IPS DF 4.7 (cell line): Measurements from ENCODE around the gene CBLB.
"Not testable (repeated sequence)": the region's sequence is repeated elsewhere in the genome, so short reads cannot be mapped to it uniquely, and the experiment has no call there.

Source experiments
- DNase-seq: peaks from one replicate; pipeline ENCODE4 v3.0.0-alpha.2; 2013; ENCODE audit warnings: low spot score; ENCODE audit errors: extremely low read depth

The CBLB gene

DNA sequence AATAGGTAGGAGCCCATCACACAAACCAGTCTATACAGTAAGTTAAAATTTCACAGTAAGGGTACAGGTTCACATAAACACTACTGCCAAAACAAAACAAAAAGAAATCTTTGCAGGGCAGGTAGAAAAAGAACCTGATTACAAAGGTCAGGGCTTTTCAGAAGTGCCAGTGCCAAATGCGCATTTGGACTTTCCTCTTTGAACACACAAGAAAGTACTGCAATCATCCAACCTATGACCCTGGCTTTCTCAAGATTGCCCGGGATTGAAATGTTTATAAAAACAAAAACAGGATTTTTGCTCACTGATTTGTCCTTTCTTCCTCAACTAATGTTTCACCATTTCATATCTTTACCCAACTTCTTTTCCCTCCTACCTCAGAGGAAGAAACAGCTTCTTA, 47.4 kb downstream of the CBLB start:
- DNase-seq, result no peak

DNA sequence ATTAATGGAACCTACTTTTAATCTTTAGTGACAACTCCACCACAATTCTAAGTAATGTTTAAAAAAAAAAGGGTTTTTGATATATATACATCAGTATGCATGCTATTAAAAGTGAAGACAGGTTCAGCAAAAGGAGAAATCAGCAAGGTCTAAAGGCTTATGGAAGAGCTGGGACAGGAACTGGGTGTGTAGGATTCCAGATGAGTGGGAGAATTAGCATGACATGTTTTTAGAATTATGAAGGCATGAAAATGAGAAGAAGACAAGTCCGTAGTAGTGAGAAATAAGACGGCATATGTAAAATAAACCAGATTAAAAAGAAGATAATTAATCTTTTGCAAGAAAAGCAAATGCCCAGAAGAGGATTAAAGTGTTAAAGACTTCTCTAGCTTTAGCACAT, 52.0 kb downstream of the CBLB start:
- no peak for DNase-seq

DNA sequence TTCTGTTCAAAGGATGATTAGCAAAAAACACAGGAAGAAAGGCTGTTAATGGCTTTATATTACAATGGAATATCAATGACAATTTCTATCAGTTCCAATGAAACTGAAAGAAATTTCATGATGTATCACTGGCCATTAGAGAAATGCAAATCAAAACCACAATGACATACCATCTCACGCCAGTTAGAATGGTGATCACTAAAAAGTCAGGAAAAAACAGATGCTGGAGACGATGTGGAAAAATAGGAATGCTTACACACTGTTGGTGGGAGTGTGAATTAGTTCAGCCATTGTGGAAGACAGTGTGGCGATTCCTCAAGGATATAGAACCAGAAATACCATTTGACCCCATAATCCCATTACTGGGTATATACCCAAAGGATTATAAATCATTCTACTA, 53.5 kb downstream of the CBLB start:
- not testable (repeated sequence) for DNase-seq

DNA sequence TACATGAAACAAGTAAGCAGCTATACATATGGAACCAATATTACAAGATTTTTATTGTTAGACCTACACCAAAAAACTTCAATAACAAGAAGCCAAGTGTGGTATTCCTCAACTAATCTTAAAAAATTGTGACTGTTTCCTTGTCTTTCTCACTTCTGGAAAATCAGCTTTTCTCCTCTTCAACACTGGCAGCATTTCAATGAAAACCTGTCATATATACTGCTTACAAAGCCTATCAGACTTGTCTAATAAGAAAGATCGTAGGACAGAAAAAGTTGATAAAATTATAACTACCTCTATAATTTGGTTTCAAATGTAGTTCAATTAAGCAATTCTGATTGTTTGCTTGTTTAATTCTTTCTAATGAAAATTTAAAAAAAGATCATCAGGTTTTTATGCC, 55.1 kb downstream of the CBLB start:
- DNase-seq, result no peak

DNA sequence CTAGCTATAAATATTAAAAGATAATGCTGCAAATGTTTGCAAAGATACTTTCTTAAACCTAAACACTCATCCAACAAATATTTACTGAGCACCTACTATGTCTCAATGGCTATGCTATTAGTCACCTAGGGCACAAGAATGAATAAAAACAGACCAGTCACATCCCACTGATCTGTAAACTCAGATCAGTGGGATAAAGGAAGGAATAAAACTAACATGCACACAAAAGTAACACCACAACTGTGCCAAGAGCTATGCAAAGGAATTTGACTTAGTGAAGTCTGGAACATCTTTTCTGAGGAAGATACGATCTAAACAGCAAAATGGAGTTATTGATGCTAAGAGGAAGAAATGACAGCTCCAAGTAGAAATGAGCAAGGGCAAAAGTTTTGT, 56.6 kb downstream of the CBLB start:
- DNase-seq, result no peak

DNA sequence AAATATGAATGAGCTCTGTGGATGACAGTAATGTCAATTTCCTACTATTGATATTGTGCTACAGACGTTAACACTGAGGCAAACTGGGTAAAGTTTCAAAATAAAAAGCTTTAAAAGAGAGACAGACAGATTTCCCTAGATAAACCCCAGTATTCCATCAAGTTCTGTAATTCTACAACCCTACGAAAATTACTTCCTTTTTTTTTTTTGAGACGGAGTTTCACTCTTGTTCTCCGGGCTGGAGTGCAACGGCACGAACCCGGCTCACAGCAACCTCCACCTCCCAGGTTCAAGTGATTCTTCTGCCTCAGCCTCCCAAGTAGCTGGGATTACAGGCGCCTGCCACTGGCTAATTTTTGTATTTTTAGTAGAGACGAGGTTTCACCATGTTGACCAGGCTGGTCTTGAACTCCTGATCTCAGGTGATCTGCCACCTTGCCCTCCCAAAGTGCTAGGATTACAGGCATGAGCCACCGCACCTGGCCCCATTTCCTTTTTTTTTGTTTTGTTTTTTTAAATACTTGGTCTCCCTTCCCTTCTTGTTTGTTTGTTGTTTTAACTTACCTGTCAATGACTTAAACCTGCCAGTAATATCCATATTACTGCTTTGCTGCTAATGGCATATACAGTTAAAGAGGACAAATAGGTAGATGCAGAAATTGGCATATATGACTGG, 57.2 kb downstream of the CBLB start:
- no peak for DNase-seq

DNA sequence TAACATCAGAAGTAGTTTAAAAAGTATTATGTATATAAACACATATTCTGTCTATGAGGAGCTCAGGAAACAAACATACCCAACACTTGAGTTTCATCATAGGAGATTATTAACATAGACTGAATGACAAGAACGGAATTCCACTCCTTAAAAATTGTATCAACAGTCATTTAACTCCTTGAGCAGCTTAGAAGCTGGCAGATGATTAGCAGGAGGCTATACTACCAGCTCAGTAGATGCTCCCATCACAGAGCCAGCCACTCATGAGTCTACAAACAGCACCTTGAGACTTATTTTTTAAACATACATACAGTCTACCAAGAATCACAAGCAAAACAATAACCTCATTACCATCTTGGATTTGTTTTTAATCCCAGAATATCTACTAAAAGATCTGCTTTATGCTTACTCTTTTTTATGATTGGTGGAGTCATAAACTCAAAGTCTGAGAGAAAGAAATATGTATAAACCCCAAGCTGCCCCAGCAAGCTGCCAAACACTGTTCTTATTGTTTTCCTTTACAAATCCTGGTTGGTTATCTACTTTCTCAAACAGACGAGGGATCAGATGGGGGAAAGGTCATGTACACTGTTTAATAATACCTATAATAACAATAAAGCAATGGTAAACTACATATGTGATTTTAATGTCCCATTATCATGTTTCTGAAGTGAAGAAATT, 59.5 kb downstream of the CBLB start:
- no peak for DNase-seq

DNA sequence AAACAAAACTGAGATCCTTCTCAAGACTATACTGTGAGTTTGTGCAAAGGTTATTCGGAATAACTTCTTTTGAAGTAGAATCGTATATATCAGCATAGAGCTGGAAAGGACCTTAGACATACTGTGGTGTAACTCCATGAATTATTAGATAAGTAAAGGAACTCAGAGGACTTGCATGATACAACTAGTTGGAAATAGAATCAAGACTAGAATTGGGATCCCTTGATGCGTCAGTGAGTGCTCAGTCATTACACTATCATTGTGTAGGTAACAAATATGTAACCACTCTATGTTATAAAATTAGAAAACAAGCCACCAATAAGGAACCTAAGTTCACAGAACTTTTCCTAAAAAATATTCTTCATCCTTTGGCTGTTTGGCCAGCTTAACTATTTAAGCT, 61.1 kb downstream of the CBLB start:
- DNase-seq, result no peak

DNA sequence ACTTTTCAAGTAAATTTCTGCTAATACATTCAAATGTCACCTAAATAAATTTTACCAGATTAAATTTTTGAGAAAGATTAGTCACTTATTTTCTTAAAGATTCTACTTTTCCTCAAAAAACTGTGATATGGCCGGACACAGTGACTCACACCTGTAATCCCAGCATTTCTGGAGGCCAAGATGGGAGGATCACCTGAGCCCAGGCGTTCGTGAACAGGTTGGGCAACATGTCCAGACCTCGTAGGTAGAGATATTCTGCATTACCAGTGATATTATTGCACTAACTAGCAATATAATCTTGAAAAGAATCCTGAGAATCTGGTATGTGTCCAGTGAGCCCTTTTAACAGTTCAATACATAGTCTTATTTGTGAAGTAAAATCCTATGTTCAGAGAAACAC, 61.7 kb downstream of the CBLB start:
- DNase-seq, result no peak

DNA sequence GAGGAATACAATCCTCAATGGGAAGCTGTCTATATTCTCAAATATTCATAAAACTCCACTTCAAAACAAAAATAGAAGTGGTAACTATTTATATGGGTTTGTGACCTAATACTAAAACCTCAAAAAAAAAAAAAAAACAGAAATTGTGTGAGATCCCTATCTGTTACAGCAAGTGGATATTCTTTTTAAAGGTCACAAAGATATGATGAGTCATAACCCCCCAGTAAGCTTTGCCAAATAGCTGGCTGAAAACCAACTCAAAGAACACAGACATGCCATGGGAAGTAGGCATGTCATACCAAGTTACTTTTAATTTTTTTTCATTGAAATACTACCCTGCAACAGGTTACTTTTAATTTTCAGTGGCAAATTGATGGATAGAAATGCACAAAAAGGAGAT, 62.5 kb downstream of the CBLB start:
- DNase-seq, result no peak

DNA sequence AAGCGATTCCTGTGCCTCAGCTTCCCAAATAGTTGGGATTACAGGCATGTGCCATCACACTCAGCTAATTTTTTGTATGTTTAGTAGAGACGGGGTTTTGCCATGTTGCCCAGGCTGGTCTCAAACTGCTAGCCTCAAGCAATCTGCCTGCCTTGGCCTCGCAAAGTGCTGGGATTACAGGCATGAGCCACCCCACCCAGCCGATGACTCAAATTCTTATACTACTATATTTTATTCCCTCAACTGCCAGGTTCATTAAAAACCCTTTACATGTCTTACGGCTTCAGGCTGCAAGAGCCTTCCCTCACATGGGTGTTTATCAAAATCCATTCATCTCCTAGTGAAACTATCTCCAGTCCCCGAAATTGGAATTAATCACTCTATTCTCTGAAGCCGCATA, 63.4 kb downstream of the CBLB start:
- no peak for DNase-seq

DNA sequence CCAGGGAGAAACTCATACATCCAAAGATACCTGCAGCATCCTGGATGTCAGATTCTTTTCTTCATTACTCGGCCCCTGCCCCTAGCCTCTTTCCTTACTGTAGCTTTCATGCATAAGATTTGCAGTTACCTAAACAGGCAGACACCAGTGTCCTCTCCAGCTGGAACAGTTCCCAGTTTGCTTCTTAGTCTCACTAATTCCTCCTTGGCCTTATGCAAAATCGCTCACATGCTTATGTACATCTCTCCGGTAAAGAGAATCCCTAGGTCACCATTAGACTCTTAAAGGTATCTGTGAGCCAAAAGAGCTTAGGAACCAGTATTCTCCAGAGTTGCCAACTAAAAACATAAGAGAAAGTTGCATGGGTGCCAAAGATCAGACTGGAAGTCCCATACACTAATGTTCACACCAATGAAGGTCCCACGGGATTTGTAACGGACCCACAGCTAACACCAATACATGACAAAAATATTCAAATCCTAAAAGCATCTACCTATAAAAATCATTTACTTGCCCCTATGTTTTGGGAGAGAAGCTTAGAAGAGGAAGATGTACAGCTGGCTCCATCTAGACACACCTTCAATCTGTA, 66.6 kb downstream of the CBLB start:
- no peak for DNase-seq

DNA sequence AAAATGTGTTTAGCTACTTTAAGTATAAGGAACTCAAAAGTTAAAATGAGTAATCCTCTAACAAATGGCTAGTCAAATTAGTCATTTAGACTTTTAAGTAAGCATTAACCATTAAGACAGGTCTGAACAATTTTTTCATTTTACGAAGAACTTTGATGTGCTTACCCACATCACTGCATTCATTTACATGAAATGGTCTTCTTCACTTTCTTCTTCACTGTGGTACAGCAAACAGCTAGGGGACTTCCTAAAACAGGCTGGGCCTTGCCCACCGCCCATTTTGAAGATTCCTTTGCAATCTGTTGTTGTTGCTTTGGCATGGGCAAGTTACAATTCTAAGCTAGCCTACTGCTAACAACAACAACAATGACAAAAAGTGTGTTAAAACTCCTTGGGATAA, 67.4 kb downstream of the CBLB start:
- DNase-seq, result no peak

DNA sequence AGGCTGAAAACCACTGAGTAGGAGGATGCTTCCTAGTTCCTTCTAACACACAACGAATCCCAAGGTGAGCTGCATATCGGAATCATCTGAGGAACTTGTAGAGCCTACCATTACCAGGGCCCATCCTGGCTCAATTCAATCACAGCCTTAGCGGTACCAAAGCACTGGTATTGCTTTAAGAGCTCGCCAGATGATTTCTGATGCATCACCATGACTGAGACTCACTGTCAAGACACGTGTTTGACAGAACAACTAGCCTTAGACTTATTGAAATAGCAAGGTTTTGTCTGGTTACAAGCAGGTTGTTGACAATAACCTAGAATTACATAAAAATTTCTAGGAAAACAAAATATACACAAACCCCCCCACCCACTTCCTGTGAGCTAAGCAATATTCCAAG, 68.5 kb downstream of the CBLB start:
- no peak for DNase-seq

DNA sequence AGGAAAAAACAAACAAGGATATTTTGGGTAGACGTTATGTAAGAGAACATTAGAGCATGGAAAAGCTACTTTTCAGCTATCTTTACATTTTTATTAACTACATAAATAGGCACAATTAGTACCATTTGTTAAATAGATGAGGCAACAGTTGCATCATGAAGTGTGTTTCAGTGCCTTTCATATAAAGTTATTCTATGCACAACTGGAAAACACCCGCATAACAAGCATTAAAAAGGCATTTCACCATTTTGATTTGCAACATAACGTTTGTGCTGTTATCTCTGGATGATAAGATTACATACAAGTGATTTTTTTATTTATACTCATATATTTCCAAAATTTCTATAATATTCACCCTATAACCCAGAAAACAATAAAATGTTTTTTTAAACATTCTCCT, 69.5 kb downstream of the CBLB start:
- DNase-seq, result no peak

DNA sequence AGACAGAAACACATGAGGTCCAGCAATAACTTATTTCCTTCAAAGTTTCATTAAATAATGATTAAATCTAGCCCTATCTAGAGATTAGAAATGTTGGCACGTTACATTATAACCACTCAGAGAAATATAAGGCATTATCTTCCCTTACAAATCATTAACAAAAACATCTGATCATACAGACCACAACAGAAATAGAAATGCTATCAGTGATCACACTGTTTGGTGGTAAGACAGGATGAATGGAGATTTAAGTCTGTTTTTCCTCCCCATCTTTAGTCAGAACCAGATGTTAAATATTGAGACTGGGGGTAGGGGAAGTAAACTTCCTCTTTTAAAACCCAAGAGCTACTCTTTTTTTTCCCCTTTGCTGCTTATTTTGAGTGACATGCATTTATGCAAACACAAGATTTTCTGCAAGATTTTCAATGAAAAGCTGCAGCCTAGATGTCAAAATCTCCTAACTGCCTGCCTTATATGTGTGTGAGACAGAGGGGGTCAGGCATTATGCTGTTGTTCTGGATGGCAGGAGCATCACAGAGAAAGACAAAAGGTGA, 70.4 kb downstream of the CBLB start:
- no peak for DNase-seq

DNA sequence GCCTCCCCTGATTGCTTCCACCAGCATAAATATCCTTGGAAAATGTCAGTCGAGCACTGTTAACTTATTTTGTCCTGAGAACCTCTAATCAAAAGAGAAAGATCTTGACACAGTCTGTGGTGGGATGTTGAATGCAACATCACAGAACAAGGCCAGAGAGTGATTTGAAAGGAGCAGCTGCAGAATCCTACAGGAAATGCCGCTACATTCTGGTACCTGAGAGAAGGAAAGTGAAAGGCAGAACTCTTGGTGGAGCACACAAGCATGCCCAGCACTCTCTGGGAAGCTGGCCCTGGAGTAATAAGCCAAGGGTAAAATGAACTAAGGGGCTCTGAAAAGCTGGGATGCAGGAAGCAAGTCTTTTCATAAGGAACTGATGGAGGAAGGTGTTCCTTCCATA, 75.8 kb downstream of the CBLB start:
- DNase-seq, result no peak

DNA sequence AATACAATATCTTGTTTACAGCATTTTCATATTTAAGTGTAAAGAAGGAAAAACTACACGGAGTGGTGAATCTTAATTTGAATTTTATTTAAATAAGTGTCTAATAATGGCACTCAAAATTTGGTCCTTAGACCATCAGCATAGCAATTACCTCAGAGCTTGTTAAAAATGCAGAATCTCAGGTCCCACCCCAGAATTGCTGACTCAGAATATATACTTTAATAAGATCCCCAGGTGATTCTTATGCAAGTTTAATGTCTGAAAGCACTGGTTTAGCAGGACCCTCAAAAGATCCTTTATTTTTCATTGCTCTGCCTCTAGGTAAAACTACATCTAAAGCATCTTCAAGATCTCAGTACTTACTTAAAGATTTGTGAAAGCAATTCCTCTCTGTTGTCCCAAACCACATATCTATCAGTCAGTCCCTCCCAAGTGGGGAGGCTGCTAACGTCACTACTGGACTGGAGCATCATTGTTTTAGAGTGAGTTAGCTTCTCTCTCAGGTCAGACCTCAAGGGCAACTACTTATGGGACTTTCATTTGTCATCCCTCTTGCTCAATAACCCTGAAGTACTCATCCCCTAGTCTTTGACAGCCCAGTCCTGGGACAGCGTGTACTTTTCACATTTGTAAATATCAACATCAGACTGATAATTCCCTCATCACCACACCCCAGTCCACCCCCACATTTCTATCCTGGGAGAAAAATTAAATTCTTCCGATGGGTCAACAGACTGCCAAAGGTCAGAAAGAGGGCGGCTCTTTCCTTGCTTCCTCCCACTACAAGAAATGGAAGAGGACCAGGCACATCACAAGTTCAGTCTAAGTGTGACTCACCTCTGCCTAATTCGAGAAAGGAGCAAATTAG, 76.7 kb downstream of the CBLB start:
- DNase-seq, result no peak

DNA sequence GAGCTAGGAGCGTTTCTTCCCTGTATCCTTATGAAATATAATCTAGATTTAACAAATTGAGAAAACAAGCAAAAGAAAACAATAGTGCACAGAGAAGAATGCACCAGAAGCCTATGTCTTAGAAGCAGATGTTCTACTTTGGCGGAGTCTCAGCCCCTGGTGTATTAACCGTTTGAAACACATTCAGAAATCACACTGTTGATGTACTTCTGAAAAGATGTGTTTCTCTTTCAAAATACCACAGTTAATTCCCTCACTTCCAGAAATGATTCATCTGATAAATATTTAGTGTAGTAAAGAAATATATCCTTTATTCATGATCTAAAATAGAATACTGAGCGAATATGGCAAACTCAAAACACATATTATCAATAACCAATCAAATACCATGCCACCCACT, 77.7 kb downstream of the CBLB start:
- no peak for DNase-seq

DNA sequence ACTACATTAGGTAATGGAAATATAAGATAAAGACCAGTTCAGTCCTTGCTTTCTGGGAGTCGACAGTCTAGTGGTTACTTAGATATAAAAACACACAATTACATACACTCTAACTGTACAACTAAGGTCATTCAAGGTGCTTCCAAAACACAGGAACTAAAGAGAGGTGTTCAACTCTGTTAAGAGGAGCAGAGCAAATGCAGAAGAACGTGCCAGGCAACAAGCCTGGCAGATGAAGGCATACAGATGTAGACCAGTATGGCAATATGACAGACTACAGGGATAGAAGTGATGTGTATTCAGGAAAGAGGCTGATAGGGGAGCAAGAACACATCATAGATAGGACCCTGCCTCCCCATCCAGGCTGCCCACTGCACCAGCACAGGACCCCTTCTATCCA, 78.3 kb downstream of the CBLB start:
- no peak for DNase-seq

DNA sequence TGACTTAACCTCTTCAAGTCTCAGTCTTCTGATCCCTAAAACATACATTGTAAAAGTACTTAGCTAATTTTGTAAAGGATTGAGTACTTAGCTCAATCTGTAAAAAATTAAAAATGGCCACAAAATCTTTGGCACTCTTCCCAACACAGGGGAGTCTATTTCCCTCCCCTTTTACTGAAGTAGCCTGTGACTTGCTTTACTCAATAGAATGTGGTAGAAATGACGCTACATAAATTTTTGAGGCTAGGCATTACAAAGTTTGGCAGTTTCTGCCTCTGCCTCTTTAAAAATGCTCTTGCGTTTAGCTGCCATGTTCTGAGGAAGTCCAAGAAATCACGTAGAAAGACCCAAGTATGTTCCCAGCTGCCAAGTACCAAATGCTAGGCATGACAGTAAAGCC, 80.2 kb downstream of the CBLB start:
- DNase-seq, result no peak

DNA sequence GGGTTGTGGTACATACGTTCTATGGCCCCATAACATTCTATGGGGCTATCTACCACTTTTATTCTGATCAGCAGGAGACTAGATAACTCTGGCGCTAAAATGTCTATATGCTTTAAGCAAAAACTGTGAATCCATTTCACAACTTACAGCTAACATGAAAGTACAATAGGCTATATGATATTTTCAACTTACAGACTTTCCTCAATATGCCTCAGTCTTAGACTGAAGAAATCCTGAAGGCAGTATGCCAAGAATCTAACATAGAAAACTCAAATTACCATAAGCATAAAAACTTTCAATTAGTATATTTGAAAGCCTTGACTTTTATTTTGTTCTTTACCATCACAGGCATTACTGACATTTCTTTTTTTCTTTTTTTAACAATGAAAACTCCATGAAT, 81.4 kb downstream of the CBLB start:
- no peak for DNase-seq
